ENCODE data around the gene MYCBP2.

DNA sequence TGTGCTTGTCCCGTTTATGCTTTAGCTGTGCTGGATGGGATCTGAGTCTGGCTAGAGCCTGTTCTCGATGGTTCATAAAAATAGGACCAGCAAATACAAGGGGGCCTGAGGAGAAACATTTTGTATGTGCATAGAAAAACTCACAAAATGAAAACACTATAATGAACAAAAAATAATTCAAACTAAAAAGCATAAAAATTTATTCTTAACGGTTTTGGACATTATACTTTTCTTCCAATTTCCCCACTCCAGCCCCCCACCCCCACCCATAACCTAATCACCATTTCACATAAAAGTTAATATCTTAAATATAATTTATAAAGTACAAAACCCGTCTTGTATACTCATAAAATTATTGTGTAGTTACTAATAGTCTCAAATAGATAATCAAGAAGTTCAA lies 93.7 kb downstream of the MYCBP2 start:
- TF ChIP-seq, protein P1, sequence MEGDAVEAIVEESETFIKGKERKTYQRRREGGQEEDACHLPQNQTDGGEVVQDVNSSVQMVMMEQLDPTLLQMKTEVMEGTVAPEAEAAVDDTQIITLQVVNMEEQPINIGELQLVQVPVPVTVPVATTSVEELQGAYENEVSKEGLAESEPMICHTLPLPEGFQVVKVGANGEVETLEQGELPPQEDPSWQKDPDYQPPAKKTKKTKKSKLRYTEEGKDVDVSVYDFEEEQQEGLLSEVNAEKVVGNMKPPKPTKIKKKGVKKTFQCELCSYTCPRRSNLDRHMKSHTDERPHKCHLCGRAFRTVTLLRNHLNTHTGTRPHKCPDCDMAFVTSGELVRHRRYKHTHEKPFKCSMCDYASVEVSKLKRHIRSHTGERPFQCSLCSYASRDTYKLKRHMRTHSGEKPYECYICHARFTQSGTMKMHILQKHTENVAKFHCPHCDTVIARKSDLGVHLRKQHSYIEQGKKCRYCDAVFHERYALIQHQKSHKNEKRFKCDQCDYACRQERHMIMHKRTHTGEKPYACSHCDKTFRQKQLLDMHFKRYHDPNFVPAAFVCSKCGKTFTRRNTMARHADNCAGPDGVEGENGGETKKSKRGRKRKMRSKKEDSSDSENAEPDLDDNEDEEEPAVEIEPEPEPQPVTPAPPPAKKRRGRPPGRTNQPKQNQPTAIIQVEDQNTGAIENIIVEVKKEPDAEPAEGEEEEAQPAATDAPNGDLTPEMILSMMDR (IDR thresholded peaks at IDR 0.05), result no peak
- TF ChIP-seq POLR2A (IDR thresholded peaks at IDR 0.05), result no peak
